C4-2B (cell line): Measurements from ENCODE around the gene TTC22.

Experiments used
- H3K27ac ChIP-seq: fragments of 450-650 bp; 2 replicates; pipeline ENCODE4 v1.5.1; 2017
- CTCF ChIP-seq: fragments of 450-650 bp; conservative IDR thresholded peaks from 2 replicates; pipeline ENCODE4 v1.5.1; 2017; ENCODE audit warnings: mild to moderate bottlenecking
- ZFX ChIP-seq: fragments of 450-650 bp; IDR thresholded peaks from 2 replicates; pipeline ENCODE4 v1.6.1; 2017

TTC22 gene

GRCh38 chr1:54744696-54745095 lies 56.4 kb downstream of the TTC22 start:
- TF ChIP-seq ZFX (no peak), CTCF (no peak)
- no peak overlapping the region for H3K27ac ChIP-seq

GRCh38 chr1:54743416-54744226 lies 57.5 kb downstream of the TTC22 start:
- no peak overlapping the region for H3K27ac ChIP-seq
- no peak for TF ChIP-seq CTCF
- TF ChIP-seq ZFX = no peak

GRCh38 chr1:54742282-54742681 lies 58.8 kb downstream of the TTC22 start:
- H3K27ac ChIP-seq = no peak overlapping the region
- TF ChIP-seq CTCF = no peak
- TF ChIP-seq ZFX = no peak

GRCh38 chr1:54741531-54741930 lies 59.6 kb downstream of the TTC22 start:
- no peak overlapping the region for H3K27ac ChIP-seq
- no peak for TF ChIP-seq CTCF
- TF ChIP-seq ZFX = no peak

GRCh38 chr1:54738244-54738643 lies 62.9 kb downstream of the TTC22 start:
- no peak for TF ChIP-seq ZFX
- TF ChIP-seq CTCF = no peak
- no peak overlapping the region for H3K27ac ChIP-seq

- H3K27ac ChIP-seq = no peak overlapping the region
- no peak for TF ChIP-seq CTCF
- no peak for TF ChIP-seq ZFX
These were observed 64.4 kb downstream of the TTC22 start for GRCh38 chr1:54736685-54737084.
